ENCODE data around the gene FLNA.
"Not testable (repeated sequence)": the region's sequence is repeated elsewhere in the genome, so short reads cannot be mapped to it uniquely, and the experiment has no call there.

FLNA gene

GRCh38 chrX:154399527-154400368, 25.3 kb upstream of the FLNA start:
- DNase-seq, result no peak

DNA sequence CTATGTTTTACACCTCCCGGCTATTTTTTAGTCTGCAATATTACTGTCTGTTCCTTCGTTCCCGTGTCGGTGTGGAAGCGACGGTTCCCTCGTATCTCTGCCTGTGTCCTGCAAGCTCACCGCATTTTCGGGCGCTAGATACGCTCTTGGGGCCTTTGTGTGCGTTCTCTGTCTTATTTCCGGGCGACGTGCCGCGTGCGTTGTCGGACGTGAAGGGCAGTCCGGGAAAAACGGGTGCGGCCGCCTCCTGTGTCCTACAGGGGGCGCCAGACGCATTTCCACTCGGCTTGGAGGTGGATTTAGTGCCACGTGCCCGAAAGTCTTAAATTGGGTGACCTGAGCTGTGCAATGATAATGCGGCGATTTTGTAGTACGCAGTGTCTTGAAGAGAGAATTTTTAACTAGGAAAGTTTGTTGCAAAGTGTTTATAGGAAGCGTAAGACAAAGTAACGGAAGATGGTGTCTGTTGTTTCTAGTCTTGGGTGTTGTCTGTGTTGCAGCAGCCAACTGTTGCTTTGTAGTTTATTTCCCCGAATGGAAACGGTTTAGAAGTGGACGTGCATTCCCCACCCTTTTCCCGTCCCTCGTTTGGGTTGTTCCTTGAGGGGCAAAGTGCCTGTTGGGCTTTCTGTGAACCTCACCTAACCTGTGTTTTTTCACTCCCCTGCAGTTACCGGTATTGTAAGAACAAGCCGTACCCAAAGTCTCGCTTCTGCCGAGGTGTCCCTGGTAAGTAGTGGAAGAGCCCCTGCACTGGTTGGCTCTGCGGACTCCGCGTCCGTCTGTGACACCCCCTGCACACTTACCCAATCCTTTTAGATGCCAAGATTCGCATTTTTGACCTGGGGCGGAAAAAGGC, 24.5 kb upstream of the FLNA start:
- DNase-seq, result peak in 11 of 14 donors; percentile 14 to 77 (median 59)

- DNase-seq, result peak in 13 of 14 donors; percentile 63 to 94 (median 85)
Observed at GRCh38 chrX:154397888-154398667, 23.6 kb upstream of the FLNA start, which contains the start of gene RPL10. Gene RPL10 (plus strand): TSS chrX:154398377. CDS start chrX:154398520, 143 bp downstream.

- peak in 7 of 14 donors; percentile 35 to 72 (median 58) for DNase-seq
Observed at GRCh38 chrX:154396973-154397887, 22.8 kb upstream of the FLNA start.

DNA sequence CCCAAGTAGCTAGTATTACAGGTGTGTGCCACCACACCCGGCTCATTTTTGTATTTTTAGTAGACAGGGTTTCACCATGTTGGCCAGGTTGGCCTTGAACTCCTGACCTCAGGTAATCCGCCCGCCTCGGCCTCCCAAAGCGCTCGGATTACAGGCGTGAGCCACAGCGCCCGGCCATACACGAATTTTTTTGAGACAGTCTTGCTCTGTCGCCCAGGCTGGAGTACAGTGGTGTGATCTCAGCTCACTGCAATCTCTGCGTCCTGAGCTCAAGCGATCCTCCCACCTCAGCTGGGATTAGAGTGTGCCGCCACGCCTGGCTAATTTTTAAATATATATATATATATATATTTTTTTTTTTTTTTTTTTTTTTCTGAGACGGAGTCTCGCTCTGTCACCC, 21.9 kb upstream of the FLNA start:
- DNase-seq, result not testable (repeated sequence)

DNA sequence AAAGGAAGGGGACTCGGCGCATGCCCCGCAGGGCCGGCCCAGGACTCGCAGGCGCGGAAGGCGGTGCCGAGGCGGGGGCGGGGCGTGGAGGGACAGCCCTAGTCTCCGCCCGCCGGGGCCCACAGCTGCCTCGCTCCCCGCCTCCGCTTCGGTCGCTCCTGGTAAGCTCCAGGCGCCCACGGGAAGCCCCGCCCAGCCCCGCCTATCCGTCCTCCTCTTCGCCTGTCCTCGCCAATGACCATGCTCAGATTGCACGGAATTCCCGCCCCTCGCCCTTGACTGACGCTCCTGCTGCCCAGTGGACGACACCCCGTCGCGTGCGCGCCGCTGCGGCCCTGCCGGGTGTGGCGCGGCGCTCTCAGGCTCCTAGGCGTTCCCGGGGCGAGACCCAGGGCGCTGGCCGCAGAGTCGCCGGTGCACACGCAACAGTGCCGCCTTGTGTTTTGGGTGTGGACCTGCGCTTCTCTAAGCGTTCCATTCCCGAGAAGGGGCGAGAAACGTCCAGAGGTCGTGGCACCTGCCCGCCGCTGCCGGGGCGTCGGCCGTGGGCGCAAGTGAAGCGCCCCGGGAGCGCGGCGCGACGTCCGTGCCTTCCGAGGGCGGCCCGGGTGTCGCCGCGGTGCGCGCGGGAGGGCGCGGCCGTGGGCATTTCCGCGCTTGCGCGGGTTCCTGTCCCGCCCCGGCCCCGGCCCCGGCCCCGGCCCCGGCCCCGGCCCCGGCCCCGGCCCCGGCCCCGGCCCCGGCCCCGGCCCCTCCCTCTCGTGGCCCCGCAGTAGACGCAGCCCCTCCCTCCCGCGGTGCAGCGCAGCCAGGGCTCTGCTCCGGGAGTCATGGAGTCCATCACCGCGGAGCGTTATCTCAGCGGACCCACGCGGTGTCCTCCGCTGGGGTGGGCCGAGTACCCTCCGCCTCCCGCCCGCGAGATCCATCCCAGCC, 15.6 kb upstream of the FLNA start:
- DNase-seq, result not testable (repeated sequence)

DNA sequence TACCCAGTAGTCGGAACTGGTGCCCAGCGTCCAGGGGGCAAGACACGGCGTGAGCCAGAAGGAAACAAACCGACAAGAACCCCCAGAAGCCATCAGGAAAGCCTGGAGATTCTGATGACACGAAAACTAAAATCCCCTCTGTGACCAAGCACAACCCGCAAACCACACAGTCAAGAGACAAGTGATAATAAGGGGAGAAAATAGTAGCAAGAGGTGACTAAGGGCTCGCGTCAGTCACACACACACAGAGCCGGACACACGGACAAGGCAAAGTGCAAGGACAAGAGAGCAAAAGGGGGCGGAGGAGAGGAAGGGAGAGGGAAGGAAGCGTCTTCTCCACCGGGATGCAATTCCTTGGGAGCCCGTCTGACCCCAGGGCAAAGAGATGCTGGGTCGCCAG, 14.2 kb upstream of the FLNA start:
- not testable (repeated sequence) for DNase-seq

DNA sequence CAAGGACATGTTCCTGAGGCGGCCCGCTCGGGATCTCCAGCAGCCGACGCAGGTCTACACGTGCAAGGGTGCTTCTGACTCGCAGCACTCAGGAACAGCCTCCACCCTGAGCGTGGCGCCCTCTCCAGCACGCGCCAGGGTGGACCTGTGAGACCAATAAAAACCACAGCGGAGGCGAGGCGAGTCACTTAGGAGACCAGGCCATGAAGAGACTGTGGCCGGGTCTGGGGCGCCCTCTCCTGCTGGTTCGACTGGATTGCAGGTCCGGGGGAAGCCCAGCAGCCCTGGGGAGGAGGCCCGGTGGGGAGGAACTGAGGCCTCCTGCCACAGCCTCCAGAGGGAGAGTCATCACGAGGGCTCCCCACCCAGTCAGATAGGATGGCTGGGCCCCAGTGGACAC, 13.7 kb upstream of the FLNA start:
- not testable (repeated sequence) for DNase-seq

DNA sequence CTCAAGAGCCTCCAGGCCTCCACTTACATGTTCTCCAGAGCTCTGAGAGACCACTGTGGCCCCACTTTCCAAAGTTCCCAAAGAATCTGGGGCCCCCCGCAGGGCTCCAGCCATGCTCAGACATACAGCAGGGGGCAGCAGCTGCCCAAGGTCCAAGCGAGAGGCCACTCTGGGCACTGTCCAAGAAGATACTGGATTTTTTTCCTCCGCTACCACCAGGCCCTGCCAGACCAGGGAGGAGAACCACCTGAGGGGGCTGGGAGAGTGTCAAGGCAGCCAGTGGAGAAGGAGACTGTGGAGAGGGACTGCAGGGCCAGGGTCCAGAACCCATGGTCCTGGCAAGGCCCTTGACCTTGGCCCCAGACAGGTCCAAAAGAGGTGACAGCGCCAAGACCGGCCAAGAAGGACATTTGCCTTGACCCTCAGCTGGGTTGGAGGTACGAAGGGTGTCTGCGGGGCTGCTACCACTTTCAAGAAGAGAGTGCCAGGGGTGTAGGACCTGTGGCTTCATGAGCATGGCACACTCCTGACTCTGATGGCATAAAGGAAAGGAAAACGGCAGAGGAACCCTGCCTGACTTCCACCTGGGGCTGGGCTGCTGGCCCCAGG, 10.0 kb upstream of the FLNA start:
- no peak for DNase-seq

GRCh38 chrX:154383359-154384283, 9.2 kb upstream of the FLNA start:
- DNase-seq, result no peak

GRCh38 chrX:154382483-154383069, 8.1 kb upstream of the FLNA start:
- no peak for DNase-seq

- no peak for DNase-seq
Observed at GRCh38 chrX:154381271-154381670, 6.8 kb upstream of the FLNA start.

- DNase-seq, result no peak
Observed at GRCh38 chrX:154380787-154381186, 6.4 kb upstream of the FLNA start.

DNA sequence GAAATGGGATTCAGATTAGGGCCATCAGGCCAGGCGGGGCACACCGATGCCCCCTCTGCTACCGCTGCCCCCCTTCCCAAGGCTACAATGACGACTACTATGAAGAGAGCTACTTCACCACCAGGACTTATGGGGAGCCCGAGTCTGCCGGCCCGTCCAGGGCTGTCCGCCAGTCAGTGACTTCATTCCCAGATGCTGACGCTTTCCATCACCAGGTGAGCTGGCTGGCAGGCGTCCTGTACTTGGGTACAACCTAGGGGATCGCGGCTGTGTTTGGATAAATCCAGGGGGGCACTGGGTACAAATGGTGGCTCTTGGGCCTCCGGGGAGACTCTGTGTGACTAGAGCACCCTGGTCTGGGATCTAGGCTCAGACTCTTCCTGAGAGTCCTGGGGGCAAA, 5.7 kb upstream of the FLNA start:
- DNase-seq, result no peak

GRCh38 chrX:154379569-154379951, 5.1 kb upstream of the FLNA start:
- no peak for DNase-seq

DNA sequence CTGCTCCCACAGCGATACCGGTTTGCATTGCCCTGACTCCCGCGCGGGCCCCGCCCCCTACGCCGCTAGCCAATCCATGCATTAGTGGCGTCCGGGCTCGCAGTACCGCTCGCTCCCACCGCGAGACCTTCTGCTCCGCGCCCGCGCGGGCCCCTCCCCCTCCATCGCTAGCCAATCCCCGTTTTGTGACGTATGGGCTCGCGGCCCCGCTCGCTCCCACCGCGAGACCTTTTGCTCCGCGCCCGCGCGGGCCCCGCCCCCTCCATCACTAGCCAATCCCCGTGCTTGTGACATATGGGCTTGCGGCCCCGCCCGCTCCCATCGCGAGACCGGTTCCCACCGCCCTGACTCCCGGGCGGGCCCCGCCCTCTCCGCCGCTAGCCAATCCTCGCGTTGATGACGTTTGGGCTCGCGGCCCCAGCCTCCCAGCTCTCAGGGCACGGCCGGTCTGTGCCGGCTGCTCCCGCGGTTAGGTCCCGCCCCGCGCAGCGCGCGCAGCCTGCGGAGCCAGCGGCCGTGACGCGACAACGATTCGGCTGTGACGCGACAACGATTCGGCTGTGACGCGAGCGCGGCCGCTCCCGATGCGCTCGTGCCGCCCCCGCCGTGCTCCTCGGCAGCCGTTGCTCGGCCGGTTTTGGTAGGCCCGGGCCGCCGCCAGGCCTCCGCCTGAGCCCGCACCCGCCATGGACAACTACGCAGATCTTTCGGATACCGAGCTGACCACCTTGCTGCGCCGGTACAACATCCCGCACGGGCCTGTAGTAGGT, 4.5 kb upstream of the FLNA start, which contains the start of gene EMD:
EMD (plus strand) TSS at position 497 of the 770 bp plus-strand sequence; CDS start at position 687, 190 bp downstream.
- peak; percentile 84 to 100 (median 94) for DNase-seq
